IPS-20b (cell line): ENCODE data around the gene ACTN4.

Experiments used
- H3K27ac ChIP-seq: one replicate; pipeline ENCODE4 v1.5.1; 2013; ENCODE audit warnings: low read length
- H3K27me3 ChIP-seq: 2 replicates; pipeline ENCODE4 v1.6.1; 2013; ENCODE audit warnings: mild to moderate bottlenecking, low read length, inconsistent platforms; ENCODE audit not compliant: insufficient read depth
- H3K36me3 ChIP-seq: 2 replicates; pipeline ENCODE4 v1.6.1; 2013; ENCODE audit warnings: low read depth, mild to moderate bottlenecking, inconsistent platforms, low read length, moderate library complexity; ENCODE audit not compliant: insufficient read depth
- H3K4me1 ChIP-seq: 2 replicates; pipeline ENCODE4 v1.6.1; 2013; ENCODE audit warnings: mild to moderate bottlenecking, control low read depth, inconsistent platforms, low read length, moderate library complexity; ENCODE audit not compliant: insufficient read depth
- H3K4me3 ChIP-seq: 2 replicates; pipeline ENCODE4 v1.5.1; 2013; ENCODE audit warnings: mild to moderate bottlenecking, low read length, inconsistent platforms
- H3K9ac ChIP-seq: 2 replicates; pipeline ENCODE4 v1.6.1; 2013; ENCODE audit warnings: low read depth, mild to moderate bottlenecking, inconsistent platforms, low read length, moderate library complexity
- H3K9me3 ChIP-seq: 2 replicates; pipeline ENCODE4 v1.6.1; 2013; ENCODE audit warnings: mild to moderate bottlenecking, low read depth, low read length, inconsistent platforms; ENCODE audit not compliant: insufficient read depth

ACTN4 gene

GRCh38 chr19:38674388-38675171, 27.1 kb downstream of the ACTN4 start:
- Histone ChIP-seq H3K4me1 (peaks cover 21% of the 10 kb centered on the region), H3K9ac (no peak overlapping the region; the same call in 1 of the 2 replicates)

GRCh38 chr19:38675611-38676010, 28.2 kb downstream of the ACTN4 start:
- H3K4me1 ChIP-seq = peaks cover 16% of the 10 kb centered on the region
- no peaks in the 10 kb centered on the region for H3K27me3 ChIP-seq
- H3K9me3 ChIP-seq = no peaks in the 10 kb centered on the region
- H3K27ac ChIP-seq = no peak overlapping the region
- no peak overlapping the region for H3K9ac ChIP-seq
- no peak overlapping the region for H3K4me3 ChIP-seq
- H3K36me3 ChIP-seq = peaks cover 13% of the 10 kb centered on the region; the same call in 1 of the 2 replicates

More at GRCh38 chr19:38674388-38675171, 27.1 kb downstream of the ACTN4 start:
- Histone ChIP-seq H3K27ac (peak overlapping the region; percentile 28), H3K36me3 (peaks cover 19% of the 10 kb centered on the region; the same call in 1 of the 2 replicates), H3K27me3 (no peaks in the 10 kb centered on the region), H3K9me3 (no peaks in the 10 kb centered on the region), H3K4me3 (no peak overlapping the region)

- Histone ChIP-seq H3K9ac (no peak overlapping the region), H3K4me3 (no peak overlapping the region), H3K9me3 (no peaks in the 10 kb centered on the region), H3K36me3 (peaks cover 13% of the 10 kb centered on the region; the same call in 1 of the 2 replicates), H3K27me3 (no peaks in the 10 kb centered on the region), H3K27ac (no peak overlapping the region), H3K4me1 (peaks cover 11% of the 10 kb centered on the region)
Observed at GRCh38 chr19:38676023-38676877, 28.8 kb downstream of the ACTN4 start.

GRCh38 chr19:38676878-38677646, 29.6 kb downstream of the ACTN4 start:
- Histone ChIP-seq H3K9me3 (no peaks in the 10 kb centered on the region), H3K27ac (no peak overlapping the region), H3K4me1 (peaks cover 8% of the 10 kb centered on the region), H3K27me3 (no peaks in the 10 kb centered on the region), H3K36me3 (peaks cover 13% of the 10 kb centered on the region; the same call in 1 of the 2 replicates), H3K9ac (no peak overlapping the region), H3K4me3 (no peak overlapping the region)

- no peaks in the 10 kb centered on the region for H3K27me3 ChIP-seq
- no peaks in the 10 kb centered on the region for H3K9me3 ChIP-seq
- peaks cover 13% of the 10 kb centered on the region; the same call in 1 of the 2 replicates for H3K36me3 ChIP-seq
- no peak overlapping the region for H3K4me3 ChIP-seq
- no peak overlapping the region for H3K27ac ChIP-seq
- H3K4me1 ChIP-seq = peaks cover 16% of the 10 kb centered on the region
- H3K9ac ChIP-seq = 0 out of 2 replicates have a peak overlapping the region, but pooled peaks have one; percentile 17
Observed at GRCh38 chr19:38678217-38678890, 30.9 kb downstream of the ACTN4 start.

GRCh38 chr19:38678891-38679494, 31.5 kb downstream of the ACTN4 start:
- H3K27ac ChIP-seq = no peak overlapping the region
- 0 out of 2 replicates have a peak overlapping the region, but pooled peaks have one; percentile 17 for H3K9ac ChIP-seq
- H3K36me3 ChIP-seq = peaks cover 13% of the 10 kb centered on the region; the same call in 1 of the 2 replicates
- no peaks in the 10 kb centered on the region for H3K27me3 ChIP-seq
- H3K9me3 ChIP-seq = no peaks in the 10 kb centered on the region
- no peak overlapping the region for H3K4me3 ChIP-seq
- peaks cover 22% of the 10 kb centered on the region for H3K4me1 ChIP-seq

- H3K4me3 ChIP-seq = no peak overlapping the region
- peaks cover 13% of the 10 kb centered on the region; the same call in 1 of the 2 replicates for H3K36me3 ChIP-seq
- no peaks in the 10 kb centered on the region for H3K9me3 ChIP-seq
- no peak overlapping the region for H3K27ac ChIP-seq
- no peak overlapping the region for H3K9ac ChIP-seq
- peaks cover 25% of the 10 kb centered on the region; the same call in 1 of the 2 replicates for H3K4me1 ChIP-seq
- no peaks in the 10 kb centered on the region for H3K27me3 ChIP-seq
Observed at GRCh38 chr19:38679839-38680238, 32.4 kb downstream of the ACTN4 start.

GRCh38 chr19:38682195-38682867, 34.9 kb downstream of the ACTN4 start:
- H3K9ac ChIP-seq = peak overlapping the region; percentile 72; the same call in 1 of the 2 replicates

GRCh38 chr19:38682872-38683392, 35.5 kb downstream of the ACTN4 start:
- Histone ChIP-seq H3K27me3 (no peaks in the 10 kb centered on the region), H3K27ac (peak overlapping the region; percentile 97), H3K9ac (peak overlapping the region; percentile 72; the same call in 1 of the 2 replicates), H3K9me3 (no peaks in the 10 kb centered on the region), H3K4me3 (no peak overlapping the region), H3K4me1 (peaks cover 43% of the 10 kb centered on the region), H3K36me3 (0 out of 2 replicates have a peak, but pooled peaks cover 5% of the 10 kb centered on the region)

More at GRCh38 chr19:38682195-38682867, 34.9 kb downstream of the ACTN4 start:
- Histone ChIP-seq H3K27ac (peak overlapping the region; percentile 97), H3K9me3 (no peaks in the 10 kb centered on the region), H3K4me3 (no peak overlapping the region), H3K27me3 (no peaks in the 10 kb centered on the region), H3K4me1 (peaks cover 43% of the 10 kb centered on the region), H3K36me3 (peaks cover 7% of the 10 kb centered on the region; the same call in 1 of the 2 replicates)
